IMR-90 (cell line): ENCODE results near the gene PTPRK. TPM values are rescaled to one million over a fixed set of nuclear protein-coding genes. Genes with fewer than 3 reads are reported as not detected.
A peak's percentile ranks its signal among the peaks of the same experiment; 100 is the strongest.

Source experiments
- ATAC-seq: fragments of 200-7000 bp; cut with Tn5 transposase; 2 replicates; pipeline ENCODE4 v1.9.1; 2020; ENCODE audit warnings: low read depth, mild to moderate bottlenecking, moderate library complexity
- BruUV-seq: library from RNA; stranded (reverse); fragments of 400-500 nt; replicated peaks from 2 replicates; lab custom pipeline; 2021; lab: Mats Ljungman, UMichigan
- CTCF ChIA-PET: fragments of 300-600 bp; formaldehyde crosslinking; extraction: SDS; loops from one replicate; lab custom pipeline; 2021; ENCODE audit warnings: antibody characterized with exemption; lab: Yijun Ruan, JAX
- POLR2A ChIA-PET: fragments of 300-600 bp; sonication (Branson Sonifier 250); formaldehyde crosslinking; loops from one replicate; lab custom pipeline; 2022; ENCODE audit warnings: antibody characterized with exemption; ENCODE audit not compliant: unreplicated experiment; lab: Charles Lee
- DNase-seq: peaks from one replicate; pipeline ENCODE4 v3.0.0; 2013
- H2AFZ ChIP-seq: replicated peaks from 2 replicates; pipeline ENCODE3; 2013; ENCODE audit warnings: low read length, mild to moderate bottlenecking; ENCODE audit not compliant: poor library complexity
- H2AK5ac ChIP-seq: 2 replicates; pipeline ENCODE4 v1.6.1; 2013; ENCODE audit warnings: low read depth, low read length, inconsistent platforms
- H2AK9ac ChIP-seq: replicated peaks from 2 replicates; pipeline ENCODE3; 2013; ENCODE audit warnings: mild to moderate bottlenecking, low read depth, low read length, moderate library complexity; ENCODE audit not compliant: poor library complexity
- H2BK120ac ChIP-seq: 2 replicates; pipeline ENCODE4 v1.6.1; 2013; ENCODE audit warnings: low read depth, low read length, inconsistent platforms
- H2BK15ac ChIP-seq: 3 replicates; pipeline ENCODE4 v1.6.1; 2013; ENCODE audit warnings: low read depth, low read length, inconsistent platforms
- H2BK20ac ChIP-seq: 2 replicates; pipeline ENCODE4 v1.6.1; 2013; ENCODE audit warnings: low read depth, mild to moderate bottlenecking, inconsistent platforms, low read length, moderate library complexity
- H2BK5ac ChIP-seq: 2 replicates; pipeline ENCODE4 v1.6.1; 2013; ENCODE audit warnings: mild to moderate bottlenecking, low read depth, low read length, inconsistent platforms; ENCODE audit not compliant: poor library complexity, severe bottlenecking
- H3K14ac ChIP-seq: replicated peaks from 2 replicates; pipeline ENCODE4 v1.6.1; 2013; ENCODE audit warnings: low read depth, low read length, inconsistent platforms
- H3K18ac ChIP-seq: 2 replicates; pipeline ENCODE4 v1.6.1; 2013; ENCODE audit warnings: low read depth, low read length, control low read depth
- H3K23ac ChIP-seq: 2 replicates; pipeline ENCODE4 v1.6.1; 2013; ENCODE audit warnings: low read depth, low read length, inconsistent platforms
- H3K27ac ChIP-seq: 2 replicates; pipeline ENCODE4 v1.5.1; 2013; ENCODE audit warnings: mild to moderate bottlenecking, control low read depth, low read length; ENCODE audit not compliant: insufficient read depth
- H3K27me3 ChIP-seq: 2 replicates; pipeline ENCODE4 v1.6.1; 2013; ENCODE audit warnings: low read length; ENCODE audit not compliant: control insufficient read depth, insufficient read depth
- H3K36me3 ChIP-seq: 2 replicates; pipeline ENCODE4 v1.6.1; 2013; ENCODE audit warnings: low read length, mixed read lengths; ENCODE audit not compliant: control insufficient read depth, insufficient read depth
- H3K4ac ChIP-seq: 2 replicates; pipeline ENCODE4 v1.6.1; 2013; ENCODE audit warnings: low read depth, low read length, inconsistent platforms
- H3K4me1 ChIP-seq: 2 replicates; pipeline ENCODE4 v1.6.1; 2013; ENCODE audit warnings: low read length, mixed read lengths; ENCODE audit not compliant: control insufficient read depth, insufficient read depth
- H3K4me2 ChIP-seq: 2 replicates; pipeline ENCODE4 v1.6.1; 2013; ENCODE audit warnings: low read depth, mild to moderate bottlenecking, control low read depth, low read length, moderate library complexity
- H3K4me3 ChIP-seq: 2 replicates; pipeline ENCODE4 v1.5.1; 2013; ENCODE audit warnings: low read depth, mild to moderate bottlenecking, control low read depth, low read length, moderate library complexity; ENCODE audit not compliant: insufficient read depth
- H3K56ac ChIP-seq: 2 replicates; pipeline ENCODE4 v1.6.1; 2013; ENCODE audit warnings: low read length, inconsistent platforms; ENCODE audit not compliant: insufficient read depth; ENCODE audit errors: extremely low read depth
- H3K79me1 ChIP-seq, 2 experiments: 2 replicates each; pipeline ENCODE4 v1.6.1; 2013; ENCODE audit warnings: low read length in 2 of 2, inconsistent platforms in 1 of 2, low read depth in 1 of 2
- H3K9ac ChIP-seq: 2 replicates; pipeline ENCODE4 v1.6.1; 2013; ENCODE audit warnings: low read depth, low read length, control low read depth
- H3K9me1 ChIP-seq: 2 replicates; pipeline ENCODE4 v1.6.1; 2013; ENCODE audit warnings: low read length, inconsistent platforms; ENCODE audit not compliant: insufficient read depth
- H3K9me3 ChIP-seq: 2 replicates; pipeline ENCODE4 v1.6.1; 2013; ENCODE audit warnings: low read length; ENCODE audit not compliant: control insufficient read depth, insufficient read depth
- H4K20me1 ChIP-seq: 2 replicates; pipeline ENCODE4 v1.6.1; 2013; ENCODE audit warnings: low read length, inconsistent platforms; ENCODE audit not compliant: insufficient read depth
- H4K5ac ChIP-seq: 2 replicates; pipeline ENCODE4 v1.6.1; 2013; ENCODE audit warnings: mild to moderate bottlenecking, low read depth, low read length, control low read depth
- H4K8ac ChIP-seq, 2 experiments: 2 replicates each; pipeline ENCODE4 v1.6.1; 2013; ENCODE audit warnings: low read depth in 2 of 2, low read length in 2 of 2, control low read depth in 1 of 2, inconsistent platforms in 1 of 2
- H4K91ac ChIP-seq: 2 replicates; pipeline ENCODE4 v1.6.1; 2013; ENCODE audit warnings: low read depth, low read length, inconsistent platforms; ENCODE audit not compliant: insufficient read depth
- BHLHE40 ChIP-seq: fragments of 150-350 bp; IDR thresholded peaks from 2 replicates; pipeline ENCODE4 v1.6.1; 2016; ENCODE audit warnings: mild to moderate bottlenecking, low read depth, low read length
- FOS ChIP-seq: fragments of 150-350 bp; IDR thresholded peaks from 2 replicates; pipeline ENCODE4 v1.6.1; 2016; ENCODE audit warnings: low read depth, low read length
- MXI1 ChIP-seq: IDR thresholded peaks from 2 replicates; pipeline ENCODE4 v1.6.1; 2012; ENCODE audit warnings: low read depth, mild to moderate bottlenecking, low read length, moderate library complexity, borderline replicate concordance
- POLR2A ChIP-seq: IDR thresholded peaks from 2 replicates; pipeline ENCODE4 v1.6.1; 2012; ENCODE audit warnings: mild to moderate bottlenecking, low read depth, low read length
- WGBS, 2 experiments: methylation state at CpG; one replicate each; pipeline versions ENCODE4 v1.1.5 to v1.1.7; 2013; ENCODE audit warnings: missing lambda C conversion rate in 2 of 2; ENCODE audit not compliant: insufficient read length in 1 of 2; ENCODE audit errors: extremely low coverage in 2 of 2; 5-methylcytosine and 5-hydroxymethylcytosine counted together
- dilution Hi-C: fragments of 300-500 bp; cut with HindIII; formaldehyde crosslinking; loops from one replicate; pipeline ENCODE4 v1.14.3; 2018; ENCODE audit warnings: low sequenced_read_pairs; ENCODE audit not compliant: unreplicated experiment
- in situ Hi-C: fragments of 300-500 bp; cut with MboI; formaldehyde crosslinking; loops from 3 replicates; pipeline ENCODE4 v1.14.3; 2019; ENCODE audit warnings: low sequenced_read_pairs, inconsistent platforms, mixed read lengths
- intact Hi-C: fragments of 100-400 bp; cut with micrococcal nuclease; formaldehyde crosslinking; loops from 2 replicates; pipeline ENCODE4 v1.10.0; 2022
- polyA plus RNA-seq, 3 experiments: library from polyadenylated mRNA; depleted of rRNA; stranded (reverse); fragments of >200 nt; gene quantifications; 2 replicates each; pipeline ENCODE4 v1.2.3, GENCODE V29; 2012; ENCODE audit warnings: low replicate concordance in 1 of 3
- total RNA-seq: library from RNA; depleted of rRNA; stranded (reverse); fragments of >200 nt; gene quantifications from 2 replicates; pipeline ENCODE4 v1.2.3, GENCODE V29; 2012
- TF ChIP-seq, protein P1 (sequence below): fragments of 150-350 bp; IDR thresholded peaks from 2 replicates; pipeline ENCODE4 v1.6.1; 2017; ENCODE audit warnings: mild to moderate bottlenecking, antibody characterized with exemption, low read length, low read depth

The PTPRK gene
- total and polyA plus RNA-seq, 2 of the 4 experiments (the other 2 are of a cell fraction): 18.0 to 80.8 TPM

DNA sequence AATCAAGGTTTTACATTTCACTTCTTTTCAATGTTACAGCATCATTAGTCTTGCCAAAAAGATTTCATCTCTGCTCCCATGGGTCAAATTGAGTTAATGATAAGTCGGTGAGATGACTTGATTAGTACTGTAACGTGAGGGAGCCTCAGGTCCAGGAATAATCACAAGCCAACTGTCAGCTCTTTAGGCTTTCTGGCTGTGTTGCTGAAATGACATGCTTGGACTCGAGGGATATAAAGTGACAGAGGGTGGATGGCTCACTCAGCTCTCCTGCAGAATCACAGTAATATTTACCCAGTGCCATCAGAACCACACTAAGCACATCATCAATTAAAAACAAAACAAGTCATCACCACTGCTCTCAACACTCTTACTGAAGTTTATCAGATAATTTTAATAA lies 423.4 kb downstream of the PTPRK start:
- dilution Hi-C loops (no loop called here), in situ Hi-C loops (no loop called here), intact Hi-C loops (no loop called here)
- H2BK5ac ChIP-seq: no peak overlapping the region
- H2AK5ac ChIP-seq: no peak overlapping the region
- no peak overlapping the region for H2BK15ac ChIP-seq
- H2BK120ac ChIP-seq: no peak overlapping the region
- no peak overlapping the region for H3K14ac ChIP-seq
- H4K91ac ChIP-seq: no peak overlapping the region
- no peak for TF ChIP-seq BHLHE40
- TF ChIP-seq, protein P1, sequence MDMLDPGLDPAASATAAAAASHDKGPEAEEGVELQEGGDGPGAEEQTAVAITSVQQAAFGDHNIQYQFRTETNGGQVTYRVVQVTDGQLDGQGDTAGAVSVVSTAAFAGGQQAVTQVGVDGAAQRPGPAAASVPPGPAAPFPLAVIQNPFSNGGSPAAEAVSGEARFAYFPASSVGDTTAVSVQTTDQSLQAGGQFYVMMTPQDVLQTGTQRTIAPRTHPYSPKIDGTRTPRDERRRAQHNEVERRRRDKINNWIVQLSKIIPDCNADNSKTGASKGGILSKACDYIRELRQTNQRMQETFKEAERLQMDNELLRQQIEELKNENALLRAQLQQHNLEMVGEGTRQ: no peak
- TF ChIP-seq MXI1: no peak
- no peak for TF ChIP-seq FOS
- TF ChIP-seq POLR2A: no peak
- no peak overlapping the region for H3K4ac ChIP-seq
- no peak for ATAC-seq
- H3K4me1 ChIP-seq: 0 out of 2 replicates have a peak, but pooled peaks cover 3% of the 10 kb centered on the region
- H4K8ac ChIP-seq: peak overlapping the region in 1 of 2 experiments; percentile 42; a peak in 1 of 4 replicates
- H3K36me3 ChIP-seq: no peaks in the 10 kb centered on the region; the same call in 1 of the 2 replicates
- no TSS peak for BruUV-seq
- no peak overlapping the region for H3K9ac ChIP-seq
- no peak overlapping the region for H2AK9ac ChIP-seq
- H3K18ac ChIP-seq: no peak overlapping the region
- no peaks in the 10 kb centered on the region for H3K9me3 ChIP-seq
- peak overlapping the region; percentile 17; the same call in 1 of the 2 replicates for H3K23ac ChIP-seq
- ChIA-PET POLR2A (no interaction called here), CTCF (no interaction called here)
- H3K79me1 ChIP-seq: peaks cover 0 to 5% of the 10 kb centered on the region in 2 experiments; a peak in 2 of 4 replicates
- DNase-seq: no peak
- no peak overlapping the region for H3K27ac ChIP-seq
- no peak overlapping the region for H2AFZ ChIP-seq
- peaks cover 4% of the 10 kb centered on the region; the same call in 1 of the 2 replicates for H3K9me1 ChIP-seq
- no peak overlapping the region for H4K5ac ChIP-seq
- no peak overlapping the region for H3K56ac ChIP-seq
- no peaks in the 10 kb centered on the region for H4K20me1 ChIP-seq
- no peaks in the 10 kb centered on the region for H3K27me3 ChIP-seq
- no CpG with 5 or more reads among the region's 3 CpGs for WGBS, 2 experiments
- H2BK20ac ChIP-seq: no peak overlapping the region
- H3K4me3 ChIP-seq: no peak overlapping the region
- H3K4me2 ChIP-seq: no peak overlapping the region
